ENCODE measurements around the gene KIFC3. TPM values are rescaled to one million over a fixed set of nuclear protein-coding genes. Genes with fewer than 3 reads are reported as not detected.

Gene KIFC3
- total and polyA plus RNA-seq, 2 of the 13 experiments (the other 11 are each of a cell fraction or from before 2014, with no cell fraction given), result 42.1 to 45.3 TPM

DNA sequence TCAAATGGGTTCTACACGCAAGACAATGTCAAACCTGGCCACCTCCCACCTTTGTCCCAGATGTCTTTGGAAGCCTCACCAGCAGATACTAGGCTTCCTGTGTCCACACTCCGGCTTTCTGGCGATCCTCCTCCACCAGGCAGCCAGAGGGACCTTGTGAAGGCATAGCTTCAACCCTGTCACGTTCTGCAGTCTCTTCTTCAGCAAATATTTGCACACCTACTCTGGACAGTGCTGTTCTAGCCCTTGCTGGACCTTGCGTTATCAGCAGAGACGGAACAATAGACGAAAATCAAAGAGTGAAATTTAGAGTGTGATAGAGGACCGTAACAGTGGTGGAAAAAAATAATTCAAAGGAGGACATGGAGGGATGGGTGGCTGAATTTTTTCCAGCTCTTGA, 38.5 kb upstream of the KIFC3 start (continued):
- TF ChIP-seq, protein P1, sequence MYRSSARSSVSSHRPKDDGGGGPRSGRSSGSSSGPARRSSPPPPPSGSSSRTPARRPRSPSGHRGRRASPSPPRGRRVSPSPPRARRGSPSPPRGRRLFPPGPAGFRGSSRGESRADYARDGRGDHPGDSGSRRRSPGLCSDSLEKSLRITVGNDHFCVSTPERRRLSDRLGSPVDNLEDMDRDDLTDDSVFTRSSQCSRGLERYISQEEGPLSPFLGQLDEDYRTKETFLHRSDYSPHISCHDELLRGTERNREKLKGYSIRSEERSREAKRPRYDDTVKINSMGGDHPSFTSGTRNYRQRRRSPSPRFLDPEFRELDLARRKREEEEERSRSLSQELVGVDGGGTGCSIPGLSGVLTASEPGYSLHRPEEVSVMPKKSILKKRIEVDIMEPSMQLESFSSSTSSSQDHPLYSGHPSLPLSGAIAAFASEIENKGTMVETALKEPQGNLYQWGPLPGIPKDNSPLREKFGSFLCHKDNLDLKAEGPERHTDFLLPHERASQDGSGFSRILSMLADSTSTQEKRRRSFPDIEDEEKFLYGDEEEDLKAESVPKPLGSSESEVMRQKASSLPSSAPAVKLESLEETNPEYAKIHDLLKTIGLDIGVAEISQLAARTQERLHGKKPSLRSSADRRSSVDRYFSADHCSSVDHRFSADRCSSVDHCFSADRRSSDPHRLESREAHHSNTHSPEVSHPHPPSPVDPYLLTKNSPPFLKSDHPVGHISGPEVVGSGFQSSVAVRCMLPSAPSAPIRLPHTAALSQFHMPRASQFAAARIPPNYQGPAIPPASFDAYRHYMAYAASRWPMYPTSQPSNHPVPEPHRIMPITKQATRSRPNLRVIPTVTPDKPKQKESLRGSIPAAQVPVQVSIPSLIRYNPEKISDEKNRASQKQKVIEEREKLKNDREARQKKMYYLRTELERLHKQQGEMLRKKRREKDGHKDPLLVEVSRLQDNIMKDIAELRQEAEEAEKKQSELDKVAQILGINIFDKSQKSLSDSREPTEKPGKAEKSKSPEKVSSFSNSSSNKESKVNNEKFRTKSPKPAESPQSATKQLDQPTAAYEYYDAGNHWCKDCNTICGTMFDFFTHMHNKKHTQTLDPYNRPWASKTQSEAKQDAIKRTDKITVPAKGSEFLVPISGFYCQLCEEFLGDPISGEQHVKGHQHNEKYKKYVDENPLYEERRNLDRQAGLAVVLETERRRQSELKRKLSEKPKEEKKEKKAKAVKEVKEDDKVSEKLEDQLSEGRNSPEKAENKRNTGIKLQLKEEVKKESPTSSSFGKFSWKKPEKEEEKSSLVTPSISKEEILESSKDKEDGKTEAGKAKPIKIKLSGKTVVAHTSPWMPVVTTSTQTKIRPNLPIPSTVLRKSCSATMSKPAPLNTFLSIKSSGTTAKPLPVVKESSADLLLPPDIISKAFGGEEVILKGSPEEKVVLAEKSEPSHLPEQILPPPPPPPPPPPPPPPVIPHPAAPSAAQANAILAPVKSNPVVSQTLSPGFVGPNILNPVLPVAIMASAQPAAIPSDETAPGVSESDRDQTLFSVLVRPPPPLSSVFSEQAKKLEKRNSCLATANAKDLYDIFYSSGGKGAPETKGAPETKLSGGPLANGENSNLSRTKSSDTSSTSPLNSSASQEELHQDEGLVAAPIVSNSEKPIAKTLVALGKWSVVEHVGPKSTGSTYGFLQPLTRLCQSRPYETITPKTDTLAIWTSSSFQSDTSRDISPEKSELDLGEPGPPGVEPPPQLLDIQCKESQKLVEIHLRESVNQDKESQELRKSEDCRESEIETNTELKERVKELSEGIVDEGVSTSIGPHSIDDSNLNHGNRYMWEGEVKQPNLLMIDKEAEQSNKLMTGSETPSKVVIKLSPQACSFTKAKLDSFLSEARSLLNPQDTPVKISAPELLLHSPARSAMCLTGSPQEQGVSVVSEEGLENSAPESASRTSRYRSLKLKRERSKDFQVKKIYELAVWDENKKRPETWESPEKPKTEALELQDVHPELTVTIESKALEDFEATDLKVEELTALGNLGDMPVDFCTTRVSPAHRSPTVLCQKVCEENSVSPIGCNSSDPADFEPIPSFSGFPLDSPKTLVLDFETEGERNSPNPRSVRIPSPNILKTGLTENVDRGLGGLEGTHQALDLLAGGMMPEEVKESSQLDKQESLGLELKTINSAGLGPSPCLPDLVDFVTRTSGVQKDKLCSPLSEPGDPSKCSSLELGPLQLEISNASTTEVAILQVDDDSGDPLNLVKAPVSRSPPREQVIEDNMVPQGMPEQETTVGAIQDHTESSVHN (CRISPR knock-in tag; IDR thresholded peaks at IDR 0.05), result no peak
- no peak for TF ChIP-seq ZNF567 (CRISPR knock-in tag; IDR thresholded peaks at IDR 0.05; ENCODE audit: borderline replicate concordance)
- no peak for TF ChIP-seq NBN (conservative IDR thresholded peaks at IDR 0.05)
- TF ChIP-seq MEF2D (CRISPR knock-in tag; IDR thresholded peaks at IDR 0.05), result peak; percentile 58; the same call in 1 of the 2 replicates
- peak; percentile 39; the same call in 1 of the 2 replicates for TF ChIP-seq MYC (CRISPR knock-in tag; IDR thresholded peaks at IDR 0.05; ENCODE audit: borderline replicate concordance)
- TF ChIP-seq, protein P2, sequence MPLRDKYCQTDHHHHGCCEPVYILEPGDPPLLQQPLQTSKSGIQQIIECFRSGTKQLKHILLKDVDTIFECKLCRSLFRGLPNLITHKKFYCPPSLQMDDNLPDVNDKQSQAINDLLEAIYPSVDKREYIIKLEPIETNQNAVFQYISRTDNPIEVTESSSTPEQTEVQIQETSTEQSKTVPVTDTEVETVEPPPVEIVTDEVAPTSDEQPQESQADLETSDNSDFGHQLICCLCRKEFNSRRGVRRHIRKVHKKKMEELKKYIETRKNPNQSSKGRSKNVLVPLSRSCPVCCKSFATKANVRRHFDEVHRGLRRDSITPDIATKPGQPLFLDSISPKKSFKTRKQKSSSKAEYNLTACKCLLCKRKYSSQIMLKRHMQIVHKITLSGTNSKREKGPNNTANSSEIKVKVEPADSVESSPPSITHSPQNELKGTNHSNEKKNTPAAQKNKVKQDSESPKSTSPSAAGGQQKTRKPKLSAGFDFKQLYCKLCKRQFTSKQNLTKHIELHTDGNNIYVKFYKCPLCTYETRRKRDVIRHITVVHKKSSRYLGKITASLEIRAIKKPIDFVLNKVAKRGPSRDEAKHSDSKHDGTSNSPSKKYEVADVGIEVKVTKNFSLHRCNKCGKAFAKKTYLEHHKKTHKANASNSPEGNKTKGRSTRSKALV (CRISPR knock-in tag; IDR thresholded peaks at IDR 0.05), result 0 out of 2 replicates have a peak, but pooled peaks have one; percentile 60
- TF ChIP-seq, protein P3, sequence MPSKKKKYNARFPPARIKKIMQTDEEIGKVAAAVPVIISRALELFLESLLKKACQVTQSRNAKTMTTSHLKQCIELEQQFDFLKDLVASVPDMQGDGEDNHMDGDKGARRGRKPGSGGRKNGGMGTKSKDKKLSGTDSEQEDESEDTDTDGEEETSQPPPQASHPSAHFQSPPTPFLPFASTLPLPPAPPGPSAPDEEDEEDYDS (CRISPR knock-in tag; IDR thresholded peaks at IDR 0.05), result 0 out of 2 replicates have a peak, but pooled peaks have one; percentile 43
- TF ChIP-seq NR2C2 (CRISPR knock-in tag; IDR thresholded peaks at IDR 0.05; ENCODE audit: borderline replicate concordance), result peak; percentile 28; the same call in 1 of the 2 replicates
- peak; percentile 84 for TF ChIP-seq DPF2 (CRISPR knock-in tag; IDR thresholded peaks at IDR 0.05; ENCODE audit: borderline replicate concordance, low read depth)
- TF ChIP-seq, protein P4, sequence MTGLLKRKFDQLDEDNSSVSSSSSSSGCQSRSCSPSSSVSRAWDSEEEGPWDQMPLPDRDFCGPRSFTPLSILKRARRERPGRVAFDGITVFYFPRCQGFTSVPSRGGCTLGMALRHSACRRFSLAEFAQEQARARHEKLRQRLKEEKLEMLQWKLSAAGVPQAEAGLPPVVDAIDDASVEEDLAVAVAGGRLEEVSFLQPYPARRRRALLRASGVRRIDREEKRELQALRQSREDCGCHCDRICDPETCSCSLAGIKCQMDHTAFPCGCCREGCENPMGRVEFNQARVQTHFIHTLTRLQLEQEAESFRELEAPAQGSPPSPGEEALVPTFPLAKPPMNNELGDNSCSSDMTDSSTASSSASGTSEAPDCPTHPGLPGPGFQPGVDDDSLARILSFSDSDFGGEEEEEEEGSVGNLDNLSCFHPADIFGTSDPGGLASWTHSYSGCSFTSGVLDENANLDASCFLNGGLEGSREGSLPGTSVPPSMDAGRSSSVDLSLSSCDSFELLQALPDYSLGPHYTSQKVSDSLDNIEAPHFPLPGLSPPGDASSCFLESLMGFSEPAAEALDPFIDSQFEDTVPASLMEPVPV (CRISPR knock-in tag; IDR thresholded peaks at IDR 0.05), result no peak
- TF ChIP-seq, protein P5, sequence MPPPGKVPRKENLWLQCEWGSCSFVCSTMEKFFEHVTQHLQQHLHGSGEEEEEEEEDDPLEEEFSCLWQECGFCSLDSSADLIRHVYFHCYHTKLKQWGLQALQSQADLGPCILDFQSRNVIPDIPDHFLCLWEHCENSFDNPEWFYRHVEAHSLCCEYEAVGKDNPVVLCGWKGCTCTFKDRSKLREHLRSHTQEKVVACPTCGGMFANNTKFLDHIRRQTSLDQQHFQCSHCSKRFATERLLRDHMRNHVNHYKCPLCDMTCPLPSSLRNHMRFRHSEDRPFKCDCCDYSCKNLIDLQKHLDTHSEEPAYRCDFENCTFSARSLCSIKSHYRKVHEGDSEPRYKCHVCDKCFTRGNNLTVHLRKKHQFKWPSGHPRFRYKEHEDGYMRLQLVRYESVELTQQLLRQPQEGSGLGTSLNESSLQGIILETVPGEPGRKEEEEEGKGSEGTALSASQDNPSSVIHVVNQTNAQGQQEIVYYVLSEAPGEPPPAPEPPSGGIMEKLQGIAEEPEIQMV (CRISPR knock-in tag; IDR thresholded peaks at IDR 0.05; ENCODE audit: low read depth), result peak; percentile 77; the same call in 1 of the 2 replicates
- TF ChIP-seq ZNF883 (CRISPR knock-in tag; IDR thresholded peaks at IDR 0.05; ENCODE audit: not compliant biosample characterization), result peak; percentile 23

Data from HepG2 (cell line).